ENCODE results near the gene MYMX.
A peak's percentile ranks its signal among the peaks of the same experiment; 100 is the strongest.
"Not testable (repeated sequence)": the region's sequence is repeated elsewhere in the genome, so short reads cannot be mapped to it uniquely, and the experiment has no call there.

MYMX gene

GRCh38 chr6:44219815-44220784 is 3.4 kb downstream of the MYMX start:
- no peak for DNase-seq (ENCODE audit: low spot score)

GRCh38 chr6:44220913-44221290 is 4.2 kb downstream of the MYMX start:
- no peak for DNase-seq (ENCODE audit: low spot score)

- DNase-seq (ENCODE audit: low spot score): peak; percentile 87
Measured at GRCh38 chr6:44221291-44221960, 4.7 kb downstream of the MYMX start.

GRCh38 chr6:44221961-44222335 is 5.2 kb downstream of the MYMX start:
- no peak for DNase-seq (ENCODE audit: low spot score)

GRCh38 chr6:44222486-44223318 is 6.0 kb downstream of the MYMX start:
- DNase-seq (ENCODE audit: low spot score): no peak

GRCh38 chr6:44223319-44224028 is 6.7 kb downstream of the MYMX start, which contains the start of gene SLC29A1:
SLC29A1 (plus strand) TSS chr6:44223595; CDS start chr6:44227314, 3,719 bp downstream.
- DNase-seq (ENCODE audit: low spot score): peak; percentile 90

GRCh38 chr6:44224029-44224964 is 7.6 kb downstream of the MYMX start:
- peak; percentile 54 for DNase-seq (ENCODE audit: low spot score)

GRCh38 chr6:44224965-44225305 is 8.2 kb downstream of the MYMX start:
- DNase-seq (ENCODE audit: low spot score): no peak

- DNase-seq (ENCODE audit: low spot score): no peak
Measured at GRCh38 chr6:44225579-44226325, 9.0 kb downstream of the MYMX start.

- DNase-seq (ENCODE audit: low spot score): no peak
Measured at GRCh38 chr6:44226368-44227147, 9.8 kb downstream of the MYMX start.

- no peak for DNase-seq (ENCODE audit: low spot score)
Measured at GRCh38 chr6:44227148-44227793, 10.5 kb downstream of the MYMX start.

- DNase-seq (ENCODE audit: low spot score): no peak
Measured at GRCh38 chr6:44228031-44228430, 11.3 kb downstream of the MYMX start.

GRCh38 chr6:44228433-44228832 is 11.7 kb downstream of the MYMX start:
- DNase-seq (ENCODE audit: low spot score): no peak

- no peak for DNase-seq (ENCODE audit: low spot score)
Measured at GRCh38 chr6:44228836-44229235, 12.1 kb downstream of the MYMX start.

GRCh38 chr6:44229376-44230033 is 12.8 kb downstream of the MYMX start:
- no peak for DNase-seq (ENCODE audit: low spot score)

GRCh38 chr6:44230034-44230675 is 13.4 kb downstream of the MYMX start:
- no peak for DNase-seq (ENCODE audit: low spot score)

- not testable (repeated sequence) for DNase-seq (ENCODE audit: low spot score)
Measured at GRCh38 chr6:44231426-44231825, 14.7 kb downstream of the MYMX start.
